HG03095 (cell line): ENCODE data around the gene BAIAP2.
"Not testable (repeated sequence)": the region's sequence is repeated elsewhere in the genome, so short reads cannot be mapped to it uniquely, and the experiment has no call there.

Experiments
- ATAC-seq: cut with Tn5 transposase; IDR thresholded peaks from one replicate; pipeline ENCODE4 v1.9.1; 2021; ENCODE audit warnings: moderate library complexity; ENCODE audit not compliant: unreplicated experiment

BAIAP2 gene

GRCh38 chr17:81000631-81001357, 34.2 kb upstream of the BAIAP2 start:
- ATAC-seq, result no peak

- ATAC-seq, result no peak
Measured at GRCh38 chr17:81002013-81002384, 33.0 kb upstream of the BAIAP2 start.

- no peak for ATAC-seq
Measured at GRCh38 chr17:81002409-81003361, 32.3 kb upstream of the BAIAP2 start.

- no peak for ATAC-seq
Measured at GRCh38 chr17:81003711-81004475, 31.1 kb upstream of the BAIAP2 start.

DNA sequence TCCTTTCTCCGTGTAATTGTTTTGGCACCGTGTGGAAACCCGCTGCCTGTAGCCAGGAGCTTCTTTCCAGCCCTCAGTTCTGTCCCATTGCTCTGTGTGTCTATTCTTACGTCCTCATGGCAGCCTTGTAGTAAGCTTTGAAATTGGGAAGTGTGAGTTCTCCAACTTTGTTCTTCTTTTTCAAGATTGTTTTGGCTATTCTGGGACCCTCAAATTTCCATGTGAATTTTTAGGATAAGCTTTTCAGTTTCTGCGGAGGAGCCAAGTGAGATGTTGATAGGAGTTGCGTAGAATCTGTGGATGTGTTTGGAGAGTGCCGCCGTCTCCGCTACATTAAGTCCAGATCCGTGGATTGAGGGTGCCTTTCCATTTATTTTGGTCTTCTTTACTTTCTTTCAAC, 28.1 kb upstream of the BAIAP2 start:
- ATAC-seq, result no peak

GRCh38 chr17:81008140-81008539, 26.8 kb upstream of the BAIAP2 start:
- ATAC-seq, result no peak

DNA sequence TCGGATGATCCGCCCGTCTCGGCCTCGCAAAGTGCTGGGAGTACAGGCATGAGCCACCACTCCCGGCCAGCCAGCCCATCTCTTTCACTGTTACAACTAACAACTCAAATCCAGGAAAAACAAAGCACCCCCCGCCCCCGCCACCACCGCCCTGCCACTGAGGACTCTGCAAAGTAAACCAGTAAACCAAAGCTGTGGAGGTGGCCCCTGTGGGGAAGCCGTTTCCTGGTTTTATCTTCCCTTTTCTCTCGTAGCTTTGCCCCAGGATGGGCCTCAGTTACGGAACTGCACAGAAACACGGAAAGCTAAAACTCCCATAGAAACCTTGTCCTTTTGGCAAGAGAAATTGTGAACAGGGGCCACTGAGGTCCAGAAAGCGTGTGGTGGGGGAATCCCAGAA, 25.8 kb upstream of the BAIAP2 start:
- no peak for ATAC-seq

- ATAC-seq, result no peak
Measured at GRCh38 chr17:81010935-81011334, 24.0 kb upstream of the BAIAP2 start.

- ATAC-seq, result no peak
Measured at GRCh38 chr17:81011951-81012350, 23.0 kb upstream of the BAIAP2 start.

DNA sequence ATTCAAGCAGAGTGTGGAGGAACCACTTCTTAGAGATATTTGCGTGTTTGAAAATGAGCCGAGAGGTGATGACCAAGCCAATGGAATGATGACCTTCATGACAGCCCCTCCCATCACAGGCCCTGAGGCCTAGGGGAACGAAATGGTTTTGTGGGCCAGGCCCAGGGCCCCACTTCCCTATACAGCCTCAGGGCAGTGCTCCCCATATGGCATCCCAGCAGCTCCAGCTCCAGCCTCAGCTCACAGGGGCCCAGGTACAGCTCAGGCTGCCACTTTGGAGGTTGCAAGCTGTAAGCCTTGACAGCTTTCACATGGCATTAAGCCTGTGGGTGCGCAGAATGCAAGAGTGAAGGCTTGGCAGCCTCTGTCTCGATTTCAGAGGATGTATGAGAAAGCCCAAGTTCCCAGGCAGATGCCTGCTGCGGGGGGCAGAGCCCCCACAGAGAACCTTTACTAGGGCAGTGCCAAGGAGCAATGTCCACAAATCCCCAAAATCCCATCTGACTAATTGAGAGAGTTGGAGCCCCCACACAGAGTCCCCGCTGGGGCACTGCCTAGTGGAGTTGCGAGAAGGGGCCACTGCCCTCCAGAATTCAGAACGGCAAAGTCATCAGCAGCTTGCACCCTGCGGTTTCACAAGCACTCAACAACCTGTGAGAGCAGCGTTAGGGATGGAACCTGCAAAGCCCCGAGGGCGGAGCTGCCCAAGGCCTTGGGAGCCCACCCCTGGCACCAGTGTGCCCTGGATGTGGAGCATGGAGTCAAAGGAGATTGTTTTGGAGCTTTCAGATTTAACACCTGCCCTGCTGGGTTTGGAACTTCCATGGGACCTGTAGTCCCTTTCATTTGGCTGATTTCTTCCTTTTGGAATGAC, 22.1 kb upstream of the BAIAP2 start:
- no peak for ATAC-seq

DNA sequence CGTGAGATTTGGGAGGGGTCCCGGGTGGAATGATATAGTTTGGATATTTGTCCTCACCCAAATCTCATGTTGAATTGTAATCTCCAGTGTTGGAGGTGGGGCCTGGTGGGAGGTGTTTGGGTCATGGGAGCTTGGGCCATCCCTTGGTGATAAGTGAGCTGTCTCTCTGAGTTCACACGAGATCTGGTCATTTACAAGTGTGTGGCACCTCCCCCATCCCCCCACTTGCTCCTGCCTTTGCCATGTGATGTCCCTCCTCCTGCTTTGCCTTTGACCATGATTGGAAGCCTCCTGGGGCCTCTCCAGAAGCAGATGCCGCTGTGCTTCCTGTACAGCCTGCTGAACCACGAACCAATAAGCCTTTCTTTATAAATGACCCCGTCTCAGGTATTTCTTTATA, 21.3 kb upstream of the BAIAP2 start:
- ATAC-seq, result no peak

- ATAC-seq, result no peak
Measured at GRCh38 chr17:81015136-81015535, 19.8 kb upstream of the BAIAP2 start.

DNA sequence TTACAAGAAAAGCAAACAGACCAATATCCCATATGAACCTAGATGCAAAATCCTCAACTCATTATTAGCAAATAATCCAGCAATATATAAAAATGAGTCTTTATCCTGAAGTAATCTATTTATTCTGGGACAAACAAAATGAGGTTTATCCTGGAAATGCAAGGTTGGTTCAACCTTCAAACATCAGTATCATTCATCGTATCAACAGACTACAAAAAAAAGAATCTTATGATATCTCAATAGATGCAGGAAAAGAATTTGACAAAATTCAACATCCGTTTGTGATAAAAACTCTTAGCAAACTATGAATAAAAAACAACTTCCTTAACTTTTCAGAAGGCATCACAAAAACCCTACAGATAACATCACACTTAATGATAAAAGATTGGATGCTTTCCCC, 18.4 kb upstream of the BAIAP2 start:
- no peak for ATAC-seq

- ATAC-seq, result not testable (repeated sequence)
Measured at GRCh38 chr17:81017330-81017729, 17.6 kb upstream of the BAIAP2 start.

- ATAC-seq, result no peak
Measured at GRCh38 chr17:81018044-81018802, 16.7 kb upstream of the BAIAP2 start.

- ATAC-seq, result no peak
Measured at GRCh38 chr17:81019563-81020442, 15.1 kb upstream of the BAIAP2 start.

- no peak for ATAC-seq
Measured at GRCh38 chr17:81020443-81020766, 14.5 kb upstream of the BAIAP2 start.

GRCh38 chr17:81020767-81021497, 14.0 kb upstream of the BAIAP2 start:
- ATAC-seq, result no peak
